Measurements from ENCODE around the gene CCT2.

GRCh38 chr12:69579029-69579428 lies 6.2 kb upstream of the CCT2 start:
- TF ChIP-seq GABPA (IDR thresholded peaks at IDR 0.05; ENCODE audit: borderline replicate concordance, insufficient read depth, low read length) (no peak), YY1 (IDR thresholded peaks at IDR 0.05; ENCODE audit: low read depth, low read length) (no peak), CTCF (IDR thresholded peaks at IDR 0.05; ENCODE audit: control extremely low read depth in 1 of 3, insufficient read depth in 1 of 3, low read depth in 1 of 3, low read length in 3 of 3) (no peak), TBP (IDR thresholded peaks at IDR 0.05; ENCODE audit: low read depth, low read length) (no peak), CHD1 (IDR thresholded peaks at IDR 0.05; ENCODE audit: low read depth, low read length) (no peak)
